Activated CD8-positive, alpha-beta memory T cell treated with anti-CD3 and anti-CD28 coated beads, Interleukin-2, amount 50 U/mL, for 4 hours (primary cell): ENCODE measurements around the gene SMIM22.

Experiments used
- DNase-seq: peaks from one replicate; pipeline ENCODE4 v3.0.0-alpha.2; 2020

The SMIM22 gene

GRCh38 chr16:4828567-4829321 is 33.6 kb downstream of the SMIM22 start:
- DNase-seq: no peak

- no peak for DNase-seq
Observed at GRCh38 chr16:4830408-4830807, 35.2 kb downstream of the SMIM22 start.

- no peak for DNase-seq
Observed at GRCh38 chr16:4831616-4832015, 36.4 kb downstream of the SMIM22 start.

GRCh38 chr16:4832698-4833343 is 37.7 kb downstream of the SMIM22 start:
- DNase-seq: no peak

GRCh38 chr16:4833584-4833983 is 38.4 kb downstream of the SMIM22 start:
- DNase-seq: no peak

- no peak for DNase-seq
Observed at GRCh38 chr16:4836727-4837126, 41.6 kb downstream of the SMIM22 start.

GRCh38 chr16:4837733-4838501 is 42.7 kb downstream of the SMIM22 start:
- DNase-seq: no peak

- no peak for DNase-seq
Observed at GRCh38 chr16:4839942-4840341, 44.8 kb downstream of the SMIM22 start.

- DNase-seq: no peak
Observed at GRCh38 chr16:4840984-4841383, 45.8 kb downstream of the SMIM22 start.
